Right lobe of liver (tissue), 6 donors: ENCODE results near the gene MMS19. TPM values are rescaled to one million over a fixed set of nuclear protein-coding genes. Genes with fewer than 3 reads are reported as not detected.
A peak's percentile ranks its signal among the peaks of the same experiment; 100 is the strongest.

Experiments
- ATAC-seq, 4 donors: fragments of 200-7000 bp; cut with Tn5 transposase; one replicate each; pipeline ENCODE4 v1.9.1; 2020; ENCODE audit warnings: mild to moderate bottlenecking in 4 of 4, moderate library complexity in 4 of 4
- DNase-seq, 3 donors: peaks; one replicate each; pipeline ENCODE4 v3.0.0-alpha.2; 2020
- H3K27ac ChIP-seq, 3 donors: fragments of 200-600 bp; one replicate each; pipeline ENCODE4 v1.8.0; 2022
- H3K27me3 ChIP-seq, 2 donors: fragments of 200-600 bp; one replicate each; pipeline ENCODE4 v1.8.0; 2022
- H3K36me3 ChIP-seq, 4 donors: fragments of 200-600 bp; sonication (generic) in 1 of 4; one replicate each; pipeline versions ENCODE4 v1.5.1 to v1.8.0; 2017 to 2022; ENCODE audit warnings: control low read depth in 1 of 4
- H3K4me1 ChIP-seq, 4 donors: fragments of 200-600 bp; sonication (generic) in 1 of 4; one replicate each; pipeline versions ENCODE4 v1.5.1 to v1.8.0; 2017 to 2022; ENCODE audit warnings: control low read depth in 1 of 4
- H3K4me3 ChIP-seq, 3 donors: fragments of 200-600 bp; one replicate each; pipeline ENCODE4 v1.8.0; 2022
- H3K9me3 ChIP-seq, 4 donors: fragments of 200-600 bp; sonication (generic) in 1 of 4; one replicate each; pipeline versions ENCODE4 v1.5.1 to v1.8.0; 2017 to 2022; ENCODE audit warnings: control low read depth in 1 of 4
- POLR2A ChIP-seq: fragments of 450-650 bp; IDR thresholded peaks from one replicate; pipeline ENCODE4 v1.6.1; 2017; ENCODE audit warnings: antibody characterized with exemption, mild to moderate bottlenecking
- WGBS: methylation state at CpG from one replicate; pipeline ENCODE4 v1.1.6; 2018; ENCODE audit warnings: low coverage, low lambda C conversion rate; ENCODE audit not compliant: insufficient coverage; ENCODE audit errors: missing lambda C conversion rate; 5-methylcytosine and 5-hydroxymethylcytosine counted together
- intact Hi-C, 2 donors: fragments of 100-400 bp; cut with DNase I; formaldehyde crosslinking; loops; one replicate each; pipeline versions ENCODE4 v1.11.2 to v1.14.1; 2022
- total RNA-seq, 6 experiments: library from RNA; depleted of rRNA in 2 of 6; stranded (reverse); fragments of >200 nt in 2 of 6; fragmentation: NEBNext Ultra II Directional in 3 of 6; extraction: Animal tissue kit (Norgen Biotek cat#: 25700) in 3 of 6; gene quantifications; one replicate each; pipeline versions ENCODE4 v1.1.0 to v1.2.4, GENCODE V29; 2016 to 2023
- TF ChIP-seq, protein P1 (sequence below), 4 donors: fragments of 200-600 bp in 3 of 4; fragments of 450-650 bp in 1 of 4; IDR thresholded peaks; one replicate each; pipeline versions ENCODE4 v1.5.1 to v1.8.0; 2016 to 2022; ENCODE audit warnings: antibody characterized with exemption in 4 of 4, mild to moderate bottlenecking in 2 of 4
- donor health status: DM: no; HTN: yes; CAD: no.
- donor health status: DM: no; HTN: no; CAD: no.
- donor health status: DM: no; HTN: no; CAD: no.
- donor health status: DM: no; HTN: yes; CAD: no.
- donor health status: DM: no; HTN: yes; CAD: no.

Gene MMS19
- total RNA-seq, 6 experiments from 2014 or later, result 18.7 to 40.7 (median 20.3) TPM

DNA sequence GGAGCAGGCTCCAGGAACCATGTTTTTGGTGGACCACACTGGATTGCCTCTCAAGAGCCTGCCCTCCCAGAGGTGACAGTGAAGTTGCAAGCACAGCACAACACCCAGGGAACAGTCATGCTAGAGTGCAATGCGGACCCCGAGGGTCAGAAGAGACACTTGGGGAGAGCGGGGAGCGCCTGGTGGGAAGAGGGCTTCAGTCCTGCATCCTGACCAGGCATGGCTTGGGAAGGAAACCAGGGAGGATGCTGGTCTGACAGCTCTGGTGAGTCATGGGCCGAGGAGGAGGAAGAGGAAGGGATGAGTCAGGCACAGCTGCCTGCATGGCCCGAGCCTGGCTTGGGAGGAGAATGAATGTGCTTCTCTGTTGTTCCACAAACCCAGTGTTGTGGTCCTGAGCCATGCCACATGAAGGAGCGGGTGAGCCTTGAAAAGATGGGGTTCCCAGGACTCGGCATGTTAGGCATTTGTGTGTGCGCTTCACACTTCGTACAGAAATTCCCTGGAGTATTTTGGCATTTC, 44.9 kb upstream of the MMS19 start:
- no peaks in the 10 kb centered on the region for H3K36me3 ChIP-seq
- H3K9me3 ChIP-seq, result no peaks in the 10 kb centered on the region
- 57% methylated on average over 8 of the region's 10 CpGs for WGBS
- peak overlapping the region; percentile 13 to 69 (median 40) for H3K27ac ChIP-seq
- peak in 2 of 3 donors; percentile 71 to 78 for DNase-seq
- no peaks in the 10 kb centered on the region for H3K27me3 ChIP-seq
- no peak for TF ChIP-seq POLR2A
- TF ChIP-seq, protein P1, sequence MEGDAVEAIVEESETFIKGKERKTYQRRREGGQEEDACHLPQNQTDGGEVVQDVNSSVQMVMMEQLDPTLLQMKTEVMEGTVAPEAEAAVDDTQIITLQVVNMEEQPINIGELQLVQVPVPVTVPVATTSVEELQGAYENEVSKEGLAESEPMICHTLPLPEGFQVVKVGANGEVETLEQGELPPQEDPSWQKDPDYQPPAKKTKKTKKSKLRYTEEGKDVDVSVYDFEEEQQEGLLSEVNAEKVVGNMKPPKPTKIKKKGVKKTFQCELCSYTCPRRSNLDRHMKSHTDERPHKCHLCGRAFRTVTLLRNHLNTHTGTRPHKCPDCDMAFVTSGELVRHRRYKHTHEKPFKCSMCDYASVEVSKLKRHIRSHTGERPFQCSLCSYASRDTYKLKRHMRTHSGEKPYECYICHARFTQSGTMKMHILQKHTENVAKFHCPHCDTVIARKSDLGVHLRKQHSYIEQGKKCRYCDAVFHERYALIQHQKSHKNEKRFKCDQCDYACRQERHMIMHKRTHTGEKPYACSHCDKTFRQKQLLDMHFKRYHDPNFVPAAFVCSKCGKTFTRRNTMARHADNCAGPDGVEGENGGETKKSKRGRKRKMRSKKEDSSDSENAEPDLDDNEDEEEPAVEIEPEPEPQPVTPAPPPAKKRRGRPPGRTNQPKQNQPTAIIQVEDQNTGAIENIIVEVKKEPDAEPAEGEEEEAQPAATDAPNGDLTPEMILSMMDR (IDR thresholded peaks at IDR 0.05), result no peak
- intact Hi-C loops, result loop anchor here in 1 of 2 donors (10.0 kb wide), 1 partner anchor 78 kb away; no protein-coding TSS in a partner anchor
- no peaks in the 10 kb centered on the region for H3K4me1 ChIP-seq
- H3K4me3 ChIP-seq, result no peak overlapping the region
- ATAC-seq, result peak; percentile 80 to 93 (median 90)

DNA sequence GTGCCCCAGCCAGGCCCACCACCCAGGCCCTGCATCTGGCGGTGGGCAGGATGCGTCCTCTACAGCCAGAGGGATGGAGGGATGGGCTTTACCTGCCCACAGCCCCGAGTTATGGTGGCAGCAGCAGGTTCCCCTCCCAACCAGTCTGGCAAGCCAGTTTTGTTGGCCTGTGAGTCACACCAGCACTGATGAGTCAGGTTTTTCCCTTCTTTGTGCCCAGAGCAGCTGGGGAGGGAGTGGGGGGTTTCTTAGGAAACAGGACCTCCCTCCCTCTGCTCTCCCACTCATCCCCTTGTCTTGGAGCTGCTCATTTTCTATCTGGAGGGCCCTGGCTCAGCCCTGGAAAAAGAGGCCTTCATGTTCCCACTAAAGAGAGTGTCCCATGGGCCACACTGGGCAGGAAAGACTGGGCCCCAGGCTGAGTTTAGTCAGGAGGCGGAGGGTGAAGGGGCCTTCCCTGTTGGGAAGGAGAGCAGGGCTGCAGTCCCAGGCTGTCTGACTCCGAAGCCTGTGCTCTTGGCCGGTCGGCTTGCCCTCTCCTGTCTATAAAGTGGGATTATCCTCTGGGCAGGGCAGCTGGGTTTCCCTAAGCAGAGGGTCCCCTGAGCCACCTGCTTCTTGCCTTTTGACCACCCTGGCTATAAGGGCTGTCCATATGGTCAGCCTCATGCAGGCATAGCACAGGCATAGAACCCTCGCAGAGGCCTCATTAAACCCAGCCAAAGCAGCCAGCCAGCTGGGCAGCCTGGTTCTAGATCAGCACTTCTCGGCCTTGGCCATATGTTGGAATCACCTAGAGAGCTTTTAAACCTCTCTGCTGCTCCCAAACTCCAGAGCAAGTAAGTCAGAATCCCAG, 44.2 kb upstream of the MMS19 start:
- Histone ChIP-seq H3K27me3 (no peaks in the 10 kb centered on the region), H3K9me3 (no peaks in the 10 kb centered on the region), H3K27ac (peak overlapping the region in 2 of 3 donors; percentile 40 to 69), H3K36me3 (no peaks in the 10 kb centered on the region), H3K4me1 (no peaks in the 10 kb centered on the region), H3K4me3 (no peak overlapping the region)
- intact Hi-C loops, result loop anchor here in 1 of 2 donors (10.0 kb wide), 1 partner anchor 78 kb away; no protein-coding TSS in a partner anchor
- 100% methylated on average over 4 of the region's 9 CpGs for WGBS
- DNase-seq (peak in 1 of 3 donors; percentile 42), ATAC-seq (peak in 3 of 4 donors; percentile 24 to 76 (median 42))
- no peak for TF ChIP-seq POLR2A
- TF ChIP-seq, protein P1 (IDR thresholded peaks at IDR 0.05), result no peak

DNA sequence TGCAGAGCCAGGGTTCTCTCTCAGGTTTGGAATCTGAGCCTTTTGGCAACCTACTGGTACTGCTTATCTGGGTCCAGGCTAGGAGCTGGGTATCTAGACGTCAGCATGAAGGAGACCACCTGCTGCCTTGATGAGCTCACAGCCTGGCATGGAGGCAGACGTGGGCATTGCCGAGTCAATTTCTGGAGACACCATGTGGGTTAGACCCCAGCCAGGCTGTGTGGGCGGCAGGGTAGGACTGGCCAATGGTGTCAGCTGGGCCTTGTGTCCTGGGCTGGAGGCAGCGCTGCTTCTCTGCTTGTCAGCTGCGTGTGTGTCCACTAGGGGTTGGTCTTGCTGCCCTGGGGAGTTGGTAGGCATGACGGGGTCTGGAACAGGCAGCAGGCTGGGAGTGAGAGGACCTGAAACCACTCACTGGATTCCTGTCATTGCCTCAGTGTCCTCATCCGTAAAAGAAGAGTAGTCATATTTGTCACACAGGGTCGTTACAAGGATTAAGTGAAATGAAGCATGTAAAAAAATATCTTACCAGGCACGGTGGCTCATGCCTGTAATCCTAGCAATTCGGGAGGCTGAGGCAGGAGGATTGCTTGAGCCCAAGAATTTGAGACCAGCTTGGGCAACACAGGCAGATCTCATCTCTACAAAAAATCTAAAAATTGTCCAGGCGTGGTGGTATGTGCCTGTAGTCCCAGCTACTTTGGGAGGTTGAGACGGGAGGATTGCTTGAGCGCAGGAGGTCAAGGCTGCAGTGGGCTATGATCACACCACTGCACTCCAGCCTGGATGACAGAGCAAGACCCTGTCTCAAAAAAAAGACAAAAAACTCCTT, 42.7 kb upstream of the MMS19 start:
- Histone ChIP-seq H3K4me1 (no peaks in the 10 kb centered on the region), H3K36me3 (no peaks in the 10 kb centered on the region), H3K27ac (no peak overlapping the region), H3K4me3 (no peak overlapping the region), H3K9me3 (no peaks in the 10 kb centered on the region), H3K27me3 (no peaks in the 10 kb centered on the region)
- intact Hi-C loops, result loop anchor here in 1 of 2 donors (10.0 kb wide), 1 partner anchor 76 kb away; no protein-coding TSS in a partner anchor
- no peak for TF ChIP-seq POLR2A
- TF ChIP-seq, protein P1 (IDR thresholded peaks at IDR 0.05), result no peak
- DNase-seq, result no peak
- WGBS, result 85% methylated on average over 6 of the region's 14 CpGs
- no peak for ATAC-seq

DNA sequence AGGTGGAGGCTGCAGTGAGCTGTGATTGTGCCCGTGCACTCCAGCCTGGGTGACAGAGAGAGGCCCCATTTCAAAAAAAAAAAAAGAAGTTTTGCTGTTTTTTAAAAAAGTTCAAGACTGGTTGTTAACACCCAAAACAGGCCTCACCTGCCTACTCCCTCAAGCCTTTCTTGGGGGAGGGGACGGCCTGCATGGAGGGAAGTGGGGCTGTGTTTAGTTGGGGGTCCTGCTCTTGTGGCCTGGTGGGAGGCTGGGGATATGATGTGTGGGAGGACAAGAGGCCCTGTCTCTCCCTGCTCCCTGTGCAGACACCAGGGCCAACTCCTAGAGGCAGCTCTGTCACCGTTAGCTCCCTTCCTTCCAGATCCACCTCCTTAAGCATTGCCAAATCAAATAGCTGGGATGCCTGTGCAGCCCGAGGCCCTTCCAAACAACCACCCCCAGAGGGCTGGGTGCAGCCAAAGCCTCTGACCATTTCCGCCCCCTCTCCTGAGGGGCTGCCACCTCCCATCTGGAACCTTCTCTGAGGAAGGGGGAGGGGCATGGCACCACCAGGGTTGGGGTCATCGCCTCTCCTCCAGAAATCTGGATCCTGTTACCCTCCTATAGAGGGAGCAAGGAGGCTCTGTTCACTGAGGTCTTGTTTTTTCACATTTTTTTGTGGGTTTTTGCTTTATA, 41.4 kb upstream of the MMS19 start:
- peak in 1 of 3 donors; percentile 29 for DNase-seq
- no peak for ATAC-seq
- TF ChIP-seq POLR2A, result no peak
- TF ChIP-seq, protein P1 (IDR thresholded peaks at IDR 0.05), result no peak
- no peaks in the 10 kb centered on the region for H3K4me1 ChIP-seq
- WGBS, result 70% methylated on average over 4 of the region's 6 CpGs
- no peaks in the 10 kb centered on the region for H3K36me3 ChIP-seq
- H3K4me3 ChIP-seq, result no peak overlapping the region
- intact Hi-C loops, result loop anchor here in 1 of 2 donors (10.0 kb wide), 1 partner anchor 75 kb away; no protein-coding TSS in a partner anchor
- H3K27ac ChIP-seq, result no peak overlapping the region
- H3K9me3 ChIP-seq, result no peaks in the 10 kb centered on the region
- no peaks in the 10 kb centered on the region for H3K27me3 ChIP-seq
